Heart right ventricle (tissue), 16 donors: ENCODE measurements around the gene DSE. TPM values are rescaled to one million over a fixed set of nuclear protein-coding genes. Genes with fewer than 3 reads are reported as not detected.

ENCODE experiments used
- ATAC-seq, 8 donors: fragments of 200-7000 bp; cut with Tn5 transposase; one replicate each; pipeline ENCODE4 v1.9.1; 2020; ENCODE audit warnings: mild to moderate bottlenecking in 8 of 8, moderate library complexity in 8 of 8, moderate number of reproducible peaks in 1 of 8
- DNase-seq, 2 donors: peaks; one replicate each; pipeline ENCODE4 v3.0.0-alpha.2; 2020
- H3K27ac ChIP-seq, 10 donors: fragments of 200-600 bp; sonication (generic) in 2 of 10; one replicate each; pipeline versions ENCODE4 v1.5.0 to v1.8.0; 2020 to 2022; ENCODE audit warnings: mild to moderate bottlenecking in 3 of 10
- H3K27me3 ChIP-seq, 7 donors: fragments of 200-600 bp; one replicate each; pipeline ENCODE4 v1.8.0; 2021 to 2022; ENCODE audit warnings: mild to moderate bottlenecking in 2 of 7
- H3K36me3 ChIP-seq, 9 donors: fragments of 200-600 bp; sonication (generic) in 1 of 9; one replicate each; pipeline versions ENCODE4 v1.5.0 to v1.8.0; 2020 to 2022; ENCODE audit warnings: mild to moderate bottlenecking in 2 of 9
- H3K4me1 ChIP-seq, 9 donors: fragments of 200-600 bp; sonication (generic) in 1 of 9; one replicate each; pipeline versions ENCODE4 v1.5.0 to v1.8.0; 2020 to 2022; ENCODE audit warnings: mild to moderate bottlenecking in 4 of 9
- H3K4me3 ChIP-seq, 10 donors: fragments of 200-600 bp; sonication (generic) in 2 of 10; one replicate each; pipeline versions ENCODE4 v1.5.0 to v1.8.0; 2020 to 2022; ENCODE audit warnings: mild to moderate bottlenecking in 7 of 10, moderate library complexity in 2 of 10
- H3K9me3 ChIP-seq, 11 donors: fragments of 200-600 bp in 10 of 11; sonication (generic) in 2 of 11; one replicate each; pipeline versions ENCODE4 v1.5.0 to v1.8.0; 2013 to 2022; ENCODE audit warnings: mild to moderate bottlenecking in 2 of 11, control low read depth in 1 of 11, moderate library complexity in 1 of 11
- WGBS, 2 donors: extraction: QIAGEN DNeasy Blood & Tissue Kit; methylation state at CpG; one replicate each; pipeline ENCODE4 v1.1.7; 2013; ENCODE audit warnings: inconsistent platforms in 1 of 2; 5-methylcytosine and 5-hydroxymethylcytosine counted together
- intact Hi-C, 10 donors: fragments of 100-400 bp; cut with DNase I; formaldehyde crosslinking; loops; one replicate each; pipeline versions ENCODE4 v1.11.1 to v1.14.2; 2022
- polyA plus RNA-seq, 2 donors: library from polyadenylated mRNA; stranded (reverse); fragments of 200-250 nt; gene quantifications; one replicate each; pipeline ENCODE4 v1.2.3, GENCODE V29; 2013
- total RNA-seq, 10 donors: library from RNA; stranded (reverse); fragmentation: NEBNext Ultra II Directional in 3 of 10; extraction: Animal tissue kit (Norgen Biotek cat#: 25700) in 3 of 10; gene quantifications; one replicate each; pipeline versions ENCODE4 v1.2.1 to v1.2.4, GENCODE V29; 2021 to 2023
- TF ChIP-seq, protein P1 (sequence below), 9 donors: fragments of 200-600 bp; sonication (generic) in 2 of 9; IDR thresholded peaks; one replicate each; pipeline versions ENCODE4 v1.5.0 to v1.8.0; 2021 to 2022; ENCODE audit warnings: antibody characterized with exemption in 9 of 9, mild to moderate bottlenecking in 5 of 9, moderate library complexity in 1 of 9
- donor health status: Arrhythmogenic right ventricular cardiomyopathy.
- donor health status: ischemic (EF 13 %, LVEDD 7.1; RV severe dilation, severe dysfunction).
- donor health status: healthy with polysubstance abuse.
- donor health status: DM: no; HTN: yes; CAD: no.
- donor health status: DM: no; HTN: no; CAD: no.
- donor health status: ischemic (EF 25% LVEDD 6.9; RV normal size, moderate dysfunction).
- donor health status: ischemic (EF 25% LVEDD 5.7; RV mildly dilated, moderate dysfunction).
- donor health status: healthy.
- donor health status: DM: yes; HTN: yes; CAD: no.
- donor health status: Ischemic cardiomyopathy.
- donor health status: ischemic (EF 35%, LVEDD 5.7; RV mildly dilated, moderate dysfunction).
- donor health status: nonischemic (EF 11% LVEDD 7.7; RV severe dilation, severe dysfunction).
- donor health status: DM: yes; HTN: yes; CAD: no.
- donor health status: PGD.
- donor health status: ischemic (EF 29% LVEDD 5.4; RV normal size, mild dysfunction).
- donor health status: nonischemic (EF 23%, LVEDD 6.1; RV moderate dilation, normal function).

The DSE gene
- total and polyA plus RNA-seq, 12 donors: 3.8 to 25.4 (median 11.3) TPM

DNA sequence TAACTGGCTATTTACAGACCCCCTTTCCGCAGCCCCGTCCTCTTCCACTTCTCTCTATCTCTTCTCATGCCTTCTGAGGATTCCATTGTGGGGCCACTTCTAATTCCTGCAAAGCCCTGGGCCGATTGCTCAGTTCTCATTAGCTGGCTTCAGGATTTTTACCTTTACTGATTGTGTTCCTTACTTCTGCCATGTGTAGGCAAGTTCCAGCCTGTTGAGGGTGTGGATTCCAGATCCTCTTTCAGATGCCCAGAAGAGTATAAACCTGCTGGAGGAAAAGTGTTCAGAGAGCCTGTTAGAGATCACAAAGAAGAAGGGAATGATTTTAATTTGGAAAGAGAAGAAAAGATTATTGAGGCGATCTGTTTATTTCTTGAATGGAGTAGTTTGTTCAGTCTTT, 5.4 kb downstream of the DSE start:
- peaks cover 0 to 10% (median 0%) of the 10 kb centered on the region in 9 donors for H3K36me3 ChIP-seq
- no peak for ATAC-seq
- H3K4me1 ChIP-seq: peaks cover 0 to 36% (median 17%) of the 10 kb centered on the region in 9 donors
- no peaks in the 10 kb centered on the region for H3K27me3 ChIP-seq
- intact Hi-C loops: loop anchor here in 1 of 10 donors (10.0 kb wide), 1 partner anchor 81 kb away; no protein-coding TSS in a partner anchor
- H3K9me3 ChIP-seq: no peaks in the 10 kb centered on the region
- H3K27ac ChIP-seq: no peak overlapping the region
- TF ChIP-seq, protein P1, sequence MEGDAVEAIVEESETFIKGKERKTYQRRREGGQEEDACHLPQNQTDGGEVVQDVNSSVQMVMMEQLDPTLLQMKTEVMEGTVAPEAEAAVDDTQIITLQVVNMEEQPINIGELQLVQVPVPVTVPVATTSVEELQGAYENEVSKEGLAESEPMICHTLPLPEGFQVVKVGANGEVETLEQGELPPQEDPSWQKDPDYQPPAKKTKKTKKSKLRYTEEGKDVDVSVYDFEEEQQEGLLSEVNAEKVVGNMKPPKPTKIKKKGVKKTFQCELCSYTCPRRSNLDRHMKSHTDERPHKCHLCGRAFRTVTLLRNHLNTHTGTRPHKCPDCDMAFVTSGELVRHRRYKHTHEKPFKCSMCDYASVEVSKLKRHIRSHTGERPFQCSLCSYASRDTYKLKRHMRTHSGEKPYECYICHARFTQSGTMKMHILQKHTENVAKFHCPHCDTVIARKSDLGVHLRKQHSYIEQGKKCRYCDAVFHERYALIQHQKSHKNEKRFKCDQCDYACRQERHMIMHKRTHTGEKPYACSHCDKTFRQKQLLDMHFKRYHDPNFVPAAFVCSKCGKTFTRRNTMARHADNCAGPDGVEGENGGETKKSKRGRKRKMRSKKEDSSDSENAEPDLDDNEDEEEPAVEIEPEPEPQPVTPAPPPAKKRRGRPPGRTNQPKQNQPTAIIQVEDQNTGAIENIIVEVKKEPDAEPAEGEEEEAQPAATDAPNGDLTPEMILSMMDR (IDR thresholded peaks at IDR 0.05): no peak
- WGBS, 2 donors: 67 to 82% methylated on average over 4 of the region's 4 CpGs
- DNase-seq: no peak
- H3K4me3 ChIP-seq: no peak overlapping the region

DNA sequence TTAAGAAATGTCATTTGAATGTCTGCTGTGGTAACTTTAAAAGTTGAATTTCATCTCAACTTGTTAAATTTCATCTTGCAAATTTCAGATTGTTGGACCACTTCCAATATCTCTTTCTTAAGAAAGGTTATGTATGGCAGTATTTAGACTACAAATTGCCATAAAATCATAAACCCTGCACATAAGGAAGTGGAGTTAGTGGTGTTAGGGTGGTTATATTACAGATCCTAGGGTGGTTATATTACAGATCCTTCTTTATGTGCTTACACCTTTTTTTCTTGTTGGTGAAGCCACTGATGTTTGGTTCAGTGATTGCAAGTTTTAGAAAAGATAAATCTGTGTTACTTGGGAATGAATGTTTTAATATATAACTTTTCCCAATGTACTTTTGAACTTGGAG, 9.0 kb downstream of the DSE start:
- Histone ChIP-seq H3K36me3 (peaks cover 0 to 10% (median 0%) of the 10 kb centered on the region in 9 donors), H3K4me3 (no peak overlapping the region), H3K27ac (no peak overlapping the region), H3K9me3 (no peaks in the 10 kb centered on the region), H3K4me1 (peaks cover 0 to 26% (median 6%) of the 10 kb centered on the region in 9 donors), H3K27me3 (no peaks in the 10 kb centered on the region)
- intact Hi-C loops: loop anchor here in 1 of 10 donors (10.0 kb wide), 1 partner anchor 85 kb away; no protein-coding TSS in a partner anchor
- no peak for DNase-seq
- TF ChIP-seq, protein P1 (IDR thresholded peaks at IDR 0.05): no peak
- no peak for ATAC-seq

DNA sequence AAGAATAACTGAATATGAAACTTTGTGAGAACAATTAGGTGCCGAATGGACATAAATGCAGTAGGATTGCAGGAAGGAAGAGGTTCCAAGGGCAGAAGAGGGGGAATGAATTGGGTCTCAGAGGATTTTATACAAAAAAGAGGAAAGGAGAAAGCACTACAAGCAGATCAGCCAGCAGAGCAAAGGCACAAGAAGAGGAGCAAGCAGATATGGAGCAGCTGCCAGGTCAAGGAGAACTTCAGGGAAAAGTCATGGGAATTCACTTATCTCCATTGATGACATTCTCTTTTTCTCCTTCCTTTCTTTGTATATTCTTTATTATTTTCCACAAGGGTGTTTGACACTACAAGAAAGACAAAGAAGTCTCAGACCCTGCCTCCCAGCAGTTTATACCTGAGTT, 9.6 kb downstream of the DSE start:
- H3K27ac ChIP-seq: no peak overlapping the region
- no peak for DNase-seq
- intact Hi-C loops: no loop called here
- H3K9me3 ChIP-seq: no peaks in the 10 kb centered on the region
- no peak for ATAC-seq
- TF ChIP-seq, protein P1 (IDR thresholded peaks at IDR 0.05): no peak
- no peaks in the 10 kb centered on the region for H3K27me3 ChIP-seq
- H3K4me1 ChIP-seq: peaks cover 0 to 32% (median 6%) of the 10 kb centered on the region in 9 donors
- H3K36me3 ChIP-seq: peaks cover 0 to 10% (median 0%) of the 10 kb centered on the region in 9 donors
- 64 to 70% methylated on average over 1 of the region's 1 CpG for WGBS, 2 donors
- H3K4me3 ChIP-seq: no peak overlapping the region

DNA sequence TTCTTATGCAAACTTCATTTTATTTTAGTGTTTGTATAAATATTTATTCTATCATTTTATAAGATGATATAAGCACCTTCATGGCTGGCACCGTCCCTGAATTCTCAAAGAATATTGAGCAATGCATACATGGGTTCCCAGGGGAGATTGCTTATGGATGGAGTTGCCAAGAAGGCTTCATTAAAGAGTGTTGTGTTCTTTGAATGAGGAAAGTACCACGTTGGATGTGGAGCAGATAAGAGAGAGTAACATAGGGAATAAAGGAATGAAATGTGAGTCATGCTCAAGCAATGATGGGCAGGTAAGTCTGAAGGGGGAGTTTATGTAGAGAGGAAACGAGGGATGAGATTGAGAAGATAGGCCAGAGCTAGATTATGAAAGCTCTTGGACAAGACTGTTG, 10.3 kb downstream of the DSE start:
- no peaks in the 10 kb centered on the region for H3K27me3 ChIP-seq
- DNase-seq (no peak), ATAC-seq (no peak)
- H3K4me3 ChIP-seq: no peak overlapping the region
- intact Hi-C loops: no loop called here
- TF ChIP-seq, protein P1 (IDR thresholded peaks at IDR 0.05): no peak
- no peak overlapping the region for H3K27ac ChIP-seq
- WGBS, 2 donors: 75 to 76% methylated on average over 3 of the region's 3 CpGs
- H3K4me1 ChIP-seq: peaks cover 0 to 39% (median 8%) of the 10 kb centered on the region in 9 donors
- no peaks in the 10 kb centered on the region for H3K9me3 ChIP-seq
- H3K36me3 ChIP-seq: peaks cover 0 to 10% (median 0%) of the 10 kb centered on the region in 9 donors
